ENCODE results near the gene DYNLL1. TPM values are rescaled to one million over a fixed set of nuclear protein-coding genes. Genes with fewer than 3 reads are reported as not detected.

Gene DYNLL1
- total and polyA plus RNA-seq, 2 of the 13 experiments (the other 11 are each of a cell fraction or from before 2014, with no cell fraction given) = 271 to 294 TPM

- Histone ChIP-seq H3K36me3 (replicated peaks in 1 of 2; ENCODE audit: control insufficient read depth in 1 of 2, insufficient read depth in 2 of 2, low read length in 2 of 2) (peaks cover 3 to 22% of the 10 kb centered on the region in 2 experiments; a peak in 4 of 5 replicates), H3K4me2 (ENCODE audit: low read depth, low read length) (peak within 1 kb of the TSS; percentile 86), H2AFZ (ENCODE audit: low read length) (peak within 1 kb of the TSS; percentile 86), H3K27me3 (ENCODE audit: control insufficient read depth in 1 of 2, insufficient read depth in 2 of 2, low read length in 2 of 2) (no peaks in the 10 kb centered on the region; a peak in 1 of 5 replicates), H3K9me3 (ENCODE audit: low read length) (no peaks in the 10 kb centered on the region), H3K27ac (ENCODE audit: extremely low read length, insufficient read depth, low read length) (peak within 1 kb of the TSS; percentile 78), H3K79me2 (ENCODE audit: insufficient read depth, low read length) (peaks cover 44% of the 10 kb centered on the region), H4K20me1 (ENCODE audit: insufficient read depth, low read length) (peaks cover 26% of the 10 kb centered on the region), H3K4me3 (replicated peaks in 1 of 3; ENCODE audit: insufficient read depth in 1 of 3, low read depth in 2 of 3, low read length in 3 of 3) (peak within 1 kb of the TSS; percentile 74 to 85 (median 81)), H3K9ac (ENCODE audit: insufficient read depth, low read depth, low read length) (peak within 1 kb of the TSS; percentile 90), H3K4me1 (ENCODE audit: insufficient read depth, low read length) (peaks cover 62% of the 10 kb centered on the region)
- ATAC-seq = peak; percentile 91
- no TSS peak for BruUV-seq (replicated peaks)
- in situ Hi-C loops (cut with HindIII; ENCODE audit: extremely low pct_ligation_motif_present, low pct_unique_long_range_greater_than_20kb) (no loop called here), intact Hi-C loops (cut with micrococcal nuclease; ENCODE audit: unreplicated experiment) (loop anchor here (2.0 kb wide), 3 partner anchors 23 to 59 kb away; partner anchors contain the start of genes COQ5, DYNLL1, GATC and TRIAP1)
- 20% methylated on average over 1 of the region's 88 CpGs for WGBS (ENCODE audit: low lambda C conversion rate)
- CTCF ChIA-PET (ENCODE audit: low intra/inter-chr PET ratio, low total read pairs) = interaction anchor here (1.2 kb wide), 1 partner anchor 30 kb away, joined by 3 read pairs; no protein-coding TSS in a partner anchor
- peak; percentile 56 for FAIRE-seq
- DNase-seq (ENCODE audit: low spot score) = peak; percentile 90
- POLR2A ChIA-PET = interaction anchor here (1.3 to 3.2 kb wide), 8 partner anchors 11 to 152 kb away, joined by 3 to 16 read pairs (median 6); partner anchors contain the start of genes COQ5 and DYNLL1
- TF ChIP-seq ZNF142 (CRISPR knock-in tag; IDR thresholded peaks at IDR 0.05) = no peak; the same call in 1 of the 2 replicates
- TF ChIP-seq CENPT (CRISPR knock-in tag; IDR thresholded peaks at IDR 0.05; ENCODE audit: low read depth) = no peak
- TF ChIP-seq DR1 (CRISPR knock-in tag; IDR thresholded peaks at IDR 0.05) = peak; percentile 32; the same call in 1 of the 2 replicates
- TF ChIP-seq, protein P1, sequence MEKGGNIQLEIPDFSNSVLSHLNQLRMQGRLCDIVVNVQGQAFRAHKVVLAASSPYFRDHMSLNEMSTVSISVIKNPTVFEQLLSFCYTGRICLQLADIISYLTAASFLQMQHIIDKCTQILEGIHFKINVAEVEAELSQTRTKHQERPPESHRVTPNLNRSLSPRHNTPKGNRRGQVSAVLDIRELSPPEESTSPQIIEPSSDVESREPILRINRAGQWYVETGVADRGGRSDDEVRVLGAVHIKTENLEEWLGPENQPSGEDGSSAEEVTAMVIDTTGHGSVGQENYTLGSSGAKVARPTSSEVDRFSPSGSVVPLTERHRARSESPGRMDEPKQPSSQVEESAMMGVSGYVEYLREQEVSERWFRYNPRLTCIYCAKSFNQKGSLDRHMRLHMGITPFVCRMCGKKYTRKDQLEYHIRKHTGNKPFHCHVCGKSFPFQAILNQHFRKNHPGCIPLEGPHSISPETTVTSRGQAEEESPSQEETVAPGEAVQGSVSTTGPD (CRISPR knock-in tag; IDR thresholded peaks at IDR 0.05) = no peak
- TF ChIP-seq PAWR (CRISPR knock-in tag; IDR thresholded peaks at IDR 0.05; ENCODE audit: borderline replicate concordance) = no peak
- TF ChIP-seq SP140L (CRISPR knock-in tag; IDR thresholded peaks at IDR 0.05; ENCODE audit: borderline replicate concordance) = 0 out of 2 replicates have a peak, but pooled peaks have one; percentile 32
- TF ChIP-seq, protein P2, sequence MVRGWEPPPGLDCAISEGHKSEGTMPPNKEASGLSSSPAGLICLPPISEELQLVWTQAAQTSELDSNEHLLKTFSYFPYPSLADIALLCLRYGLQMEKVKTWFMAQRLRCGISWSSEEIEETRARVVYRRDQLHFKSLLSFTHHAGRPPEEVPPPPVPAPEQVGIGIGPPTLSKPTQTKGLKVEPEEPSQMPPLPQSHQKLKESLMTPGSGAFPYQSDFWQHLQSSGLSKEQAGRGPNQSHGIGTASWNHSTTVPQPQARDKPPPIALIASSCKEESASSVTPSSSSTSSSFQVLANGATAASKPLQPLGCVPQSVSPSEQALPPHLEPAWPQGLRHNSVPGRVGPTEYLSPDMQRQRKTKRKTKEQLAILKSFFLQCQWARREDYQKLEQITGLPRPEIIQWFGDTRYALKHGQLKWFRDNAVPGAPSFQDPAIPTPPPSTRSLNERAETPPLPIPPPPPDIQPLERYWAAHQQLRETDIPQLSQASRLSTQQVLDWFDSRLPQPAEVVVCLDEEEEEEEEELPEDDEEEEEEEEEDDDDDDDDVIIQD (CRISPR knock-in tag; IDR thresholded peaks at IDR 0.05; ENCODE audit: low read depth) = 0 out of 2 replicates have a peak, but pooled peaks have one; percentile 23
- TF ChIP-seq ZNF232 (CRISPR knock-in tag; IDR thresholded peaks at IDR 0.05; ENCODE audit: borderline replicate concordance) = no peak
- TF ChIP-seq PREB (CRISPR knock-in tag; IDR thresholded peaks at IDR 0.05) = no peak
- TF ChIP-seq, protein P3, sequence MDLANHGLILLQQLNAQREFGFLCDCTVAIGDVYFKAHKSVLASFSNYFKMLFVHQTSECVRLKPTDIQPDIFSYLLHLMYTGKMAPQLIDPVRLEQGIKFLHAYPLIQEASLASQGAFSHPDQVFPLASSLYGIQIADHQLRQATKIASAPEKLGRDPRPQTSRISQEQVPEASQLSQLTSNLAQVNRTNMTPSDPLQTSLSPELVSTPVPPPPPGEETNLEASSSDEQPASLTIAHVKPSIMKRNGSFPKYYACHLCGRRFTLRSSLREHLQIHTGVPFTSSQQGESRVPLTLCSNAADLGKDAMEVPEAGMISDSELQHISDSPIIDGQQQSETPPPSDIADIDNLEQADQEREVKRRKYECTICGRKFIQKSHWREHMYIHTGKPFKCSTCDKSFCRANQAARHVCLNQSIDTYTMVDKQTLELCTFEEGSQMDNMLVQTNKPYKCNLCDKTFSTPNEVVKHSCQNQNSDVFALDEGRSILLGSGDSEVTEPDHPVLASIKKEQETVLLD (CRISPR knock-in tag; IDR thresholded peaks at IDR 0.05; ENCODE audit: low read depth) = peak; percentile 88
Measured at GRCh38 chr12:120469450-120470149, 26.3 kb upstream of the DYNLL1 start, which contains the start of gene SRSF9. SRSF9 (minus strand) TSS chr12:120469748; CDS start chr12:120469609, 139 bp downstream.
